PC-9 (cell line): ENCODE measurements around the gene CTXND2. TPM values are rescaled to one million over a fixed set of nuclear protein-coding genes. Genes with fewer than 3 reads are reported as not detected.

Source experiments
- BruUV-seq: library from RNA; stranded (reverse); fragments of 400-500 nt; replicated peaks from 2 replicates; lab custom pipeline; 2021; lab: Mats Ljungman, UMichigan
- CTCF ChIA-PET: fragments of 300-600 bp; sonication (Branson Sonifier 250); formaldehyde crosslinking; loops from one replicate; lab custom pipeline; 2022; ENCODE audit warnings: antibody characterized with exemption; lab: Charles Lee
- POLR2A ChIA-PET: fragments of 300-600 bp; sonication (Branson Sonifier 250); formaldehyde crosslinking; loops from one replicate; lab custom pipeline; 2022; ENCODE audit warnings: antibody characterized with exemption; ENCODE audit not compliant: unreplicated experiment; lab: Charles Lee
- DNase-seq, 2 experiments: peaks; one replicate each; pipeline versions ENCODE4 v3.0.0 to v3.0.0-alpha.2; 2015 to 2022; ENCODE audit warnings: mixed read lengths in 1 of 2
- H2AFZ ChIP-seq: fragments of 200-600 bp; sonication (generic); 2 replicates; pipeline ENCODE4 v1.8.1; 2017; ENCODE audit warnings: antibody characterized with exemption
- H3F3A ChIP-seq: fragments of 200-600 bp; sonication (generic); 2 replicates; pipeline ENCODE4 v1.8.1; 2017; ENCODE audit warnings: antibody characterized with exemption, mild to moderate bottlenecking, low read depth; ENCODE audit not compliant: insufficient read depth
- H3K27ac ChIP-seq: fragments of 200-600 bp; sonication (generic); 2 replicates; pipeline ENCODE4 v1.6.1; 2016; ENCODE audit warnings: mixed run types
- H3K27me3 ChIP-seq: fragments of 200-600 bp; sonication (generic); 2 replicates; pipeline ENCODE4 v1.6.1; 2016; ENCODE audit warnings: low read depth, mixed run types; ENCODE audit not compliant: insufficient read depth
- H3K36me3 ChIP-seq: fragments of 200-600 bp; sonication (generic); 2 replicates; pipeline ENCODE4 v1.6.1; 2016; ENCODE audit warnings: low read depth, mixed run types
- H3K4me1 ChIP-seq: fragments of 200-600 bp; sonication (generic); replicated peaks from 2 replicates; pipeline ENCODE4 v1.6.1; 2016; ENCODE audit warnings: mixed run types; ENCODE audit not compliant: insufficient read depth
- H3K4me2 ChIP-seq: fragments of 200-600 bp; sonication (generic); 2 replicates; pipeline ENCODE4 v1.6.1; 2017; ENCODE audit warnings: mixed run types
- H3K4me3 ChIP-seq: fragments of 200-600 bp; sonication (generic); 2 replicates; pipeline ENCODE4 v1.6.1; 2016; ENCODE audit warnings: mixed run types
- H3K79me2 ChIP-seq: fragments of 200-600 bp; sonication (generic); 2 replicates; pipeline ENCODE4 v1.6.1; 2017; ENCODE audit warnings: low read depth, mixed run types
- H3K9me2 ChIP-seq: fragments of 200-600 bp; sonication (generic); 2 replicates; pipeline ENCODE4 v1.8.1; 2017; ENCODE audit warnings: mild to moderate bottlenecking; ENCODE audit not compliant: insufficient read depth
- H3K9me3 ChIP-seq: fragments of 200-600 bp; sonication (generic); 2 replicates; pipeline ENCODE4 v1.8.1; 2016; ENCODE audit warnings: low read depth; ENCODE audit not compliant: insufficient read depth
- H4K20me1 ChIP-seq: fragments of 200-600 bp; sonication (generic); 2 replicates; pipeline ENCODE4 v1.8.1; 2017; ENCODE audit not compliant: insufficient read depth
- CTCF ChIP-seq: fragments of 200-600 bp; sonication (generic); conservative IDR thresholded peaks from 2 replicates; pipeline ENCODE4 v1.6.1; 2017; ENCODE audit warnings: mixed run types, antibody characterized with exemption, mild to moderate bottlenecking, moderate library complexity
- EZH2 ChIP-seq: fragments of 200-600 bp; sonication (generic); IDR thresholded peaks from 2 replicates; pipeline ENCODE4 v1.8.0; 2017; ENCODE audit warnings: antibody characterized with exemption, low read depth
- intact Hi-C: fragments of 100-400 bp; cut with micrococcal nuclease; formaldehyde crosslinking; loops from one replicate; pipeline ENCODE4 v1.10.0; 2022; ENCODE audit not compliant: unreplicated experiment
- total RNA-seq: library from RNA; stranded (reverse); gene quantifications from 2 replicates; pipeline ENCODE4 v1.2.3, GENCODE V29; 2021

Gene CTXND2
- total RNA-seq, 1 experiment from 2014 or later: not detected

- Histone ChIP-seq H3K36me3 (peaks cover 34% of the 10 kb centered on the region), H3F3A (peaks cover 17% of the 10 kb centered on the region), H3K4me1 (no peaks in the 10 kb centered on the region), H3K79me2 (no peaks in the 10 kb centered on the region), H3K9me2 (no peaks in the 10 kb centered on the region), H2AFZ (no peak overlapping the region), H3K27ac (no peak overlapping the region), H3K4me2 (no peak overlapping the region), H4K20me1 (no peaks in the 10 kb centered on the region; the same call in 1 of the 2 replicates), H3K4me3 (no peak overlapping the region), H3K9me3 (no peaks in the 10 kb centered on the region), H3K27me3 (no peaks in the 10 kb centered on the region)
- DNase-seq: no peak
- intact Hi-C loops: no loop called here
- BruUV-seq: no TSS peak
- no peak for TF ChIP-seq CTCF
- ChIA-PET POLR2A (no interaction called here), CTCF (no interaction called here)
These were observed 67.8 kb downstream of the CTXND2 start for GRCh38 chr1:150954708-150955107.

GRCh38 chr1:150955280-150955679 is 68.3 kb downstream of the CTXND2 start:
- no peak overlapping the region for H2AFZ ChIP-seq
- BruUV-seq: no TSS peak
- H3K4me2 ChIP-seq: no peak overlapping the region
- H4K20me1 ChIP-seq: no peaks in the 10 kb centered on the region; the same call in 1 of the 2 replicates
- peaks cover 17% of the 10 kb centered on the region for H3F3A ChIP-seq
- no peak for DNase-seq
- no peaks in the 10 kb centered on the region for H3K9me2 ChIP-seq
- intact Hi-C loops: no loop called here
- no peaks in the 10 kb centered on the region for H3K9me3 ChIP-seq
- CTCF ChIA-PET: interaction anchor here (0.7 kb wide), 1 partner anchor 442 kb away, joined by 7 read pairs; no protein-coding TSS in a partner anchor
- H3K27ac ChIP-seq: no peak overlapping the region
- H3K36me3 ChIP-seq: peaks cover 34% of the 10 kb centered on the region
- H3K79me2 ChIP-seq: no peaks in the 10 kb centered on the region
- H3K4me1 ChIP-seq: no peaks in the 10 kb centered on the region
- POLR2A ChIA-PET: no interaction called here
- H3K27me3 ChIP-seq: no peaks in the 10 kb centered on the region
- TF ChIP-seq CTCF (no peak), EZH2 (no peak)
- no peak overlapping the region for H3K4me3 ChIP-seq

GRCh38 chr1:150957666-150958065 is 70.7 kb downstream of the CTXND2 start:
- peaks cover 28% of the 10 kb centered on the region for H3F3A ChIP-seq
- ChIA-PET CTCF (interaction anchor here (0.6 to 0.7 kb wide), 3 partner anchors 26 to 737 kb away, joined by 7 to 15 read pairs (median 12); no protein-coding TSS in a partner anchor), POLR2A (interaction anchor here (0.6 kb wide), 3 partner anchors 11 to 208 kb away, joined by 11 to 21 read pairs (median 16); no protein-coding TSS in a partner anchor)
- TF ChIP-seq CTCF (no peak), EZH2 (no peak)
- no peaks in the 10 kb centered on the region for H3K9me2 ChIP-seq
- H4K20me1 ChIP-seq: no peaks in the 10 kb centered on the region; the same call in 1 of the 2 replicates
- H3K4me2 ChIP-seq: no peak overlapping the region
- no peaks in the 10 kb centered on the region for H3K4me1 ChIP-seq
- intact Hi-C loops: no loop called here
- H3K4me3 ChIP-seq: no peak overlapping the region
- H3K9me3 ChIP-seq: no peaks in the 10 kb centered on the region
- H3K36me3 ChIP-seq: peaks cover 30% of the 10 kb centered on the region
- H3K79me2 ChIP-seq: no peaks in the 10 kb centered on the region
- H3K27me3 ChIP-seq: no peaks in the 10 kb centered on the region
- no TSS peak for BruUV-seq
- H2AFZ ChIP-seq: no peak overlapping the region
- DNase-seq: no peak
- H3K27ac ChIP-seq: no peak overlapping the region
